ENCODE data around the gene SLC6A9. TPM values are rescaled to one million over a fixed set of nuclear protein-coding genes. Genes with fewer than 3 reads are reported as not detected.

The SLC6A9 gene
- polyA plus RNA-seq, 3 donors: not detected

- Histone ChIP-seq H2AFZ (ENCODE audit: insufficient read depth, low read depth, low read length, poor library complexity, severe bottlenecking) (no peak overlapping the region), H3K27ac (ENCODE audit: low read depth in 1 of 2, low read length in 2 of 2) (no peak overlapping the region), H3K36me3 (replicated peaks in 1 of 2; ENCODE audit: control insufficient read depth in 1 of 2, insufficient read depth in 2 of 2, low read length in 2 of 2) (peaks cover 52 to 76% of the 10 kb centered on the region in 2 donors), H3K4me2 (replicated peaks; ENCODE audit: extremely low read depth, low read length, poor library complexity, severe bottlenecking) (no peak overlapping the region), H3K4me3 (replicated peaks in 1 of 3; ENCODE audit: low read depth in 2 of 3, low read length in 3 of 3) (no peak overlapping the region), H3K9me3 (replicated peaks in 1 of 2; ENCODE audit: control insufficient read depth in 1 of 2, insufficient read depth in 1 of 2, low read length in 2 of 2) (no peaks in the 10 kb centered on the region), H4K20me1 (ENCODE audit: insufficient read depth, low read length) (peaks cover 4% of the 10 kb centered on the region), H3K4me1 (ENCODE audit: control insufficient read depth in 1 of 2, insufficient read depth in 2 of 2, low read length in 2 of 2) (no peaks in the 10 kb centered on the region), H3K79me2 (ENCODE audit: insufficient read depth, low read length) (no peaks in the 10 kb centered on the region), H3K9ac (ENCODE audit: insufficient read depth, low read length, poor library complexity, severe bottlenecking) (no peak overlapping the region), H3K27me3 (ENCODE audit: control insufficient read depth in 2 of 2, insufficient read depth in 2 of 2, low read length in 2 of 2) (no peaks in the 10 kb centered on the region)
- Mint-ChIP-seq H3K4me3 (no peak overlapping the region), H3K9me3 (peaks cover 0 to 2% (median 0%) of the 10 kb centered on the region in 7 donors), H3K27ac (no peak overlapping the region), H3K4me1 (no peaks in the 10 kb centered on the region), H3K36me3 (peaks cover 43 to 67% of the 10 kb centered on the region in 2 donors), H3K27me3 (ENCODE audit: low read depth in 3 of 3) (no peaks in the 10 kb centered on the region)
- intact Hi-C loops (cut with micrococcal nuclease): no loop called here
- DNase-seq: no peak
- TF ChIP-seq, protein P1, sequence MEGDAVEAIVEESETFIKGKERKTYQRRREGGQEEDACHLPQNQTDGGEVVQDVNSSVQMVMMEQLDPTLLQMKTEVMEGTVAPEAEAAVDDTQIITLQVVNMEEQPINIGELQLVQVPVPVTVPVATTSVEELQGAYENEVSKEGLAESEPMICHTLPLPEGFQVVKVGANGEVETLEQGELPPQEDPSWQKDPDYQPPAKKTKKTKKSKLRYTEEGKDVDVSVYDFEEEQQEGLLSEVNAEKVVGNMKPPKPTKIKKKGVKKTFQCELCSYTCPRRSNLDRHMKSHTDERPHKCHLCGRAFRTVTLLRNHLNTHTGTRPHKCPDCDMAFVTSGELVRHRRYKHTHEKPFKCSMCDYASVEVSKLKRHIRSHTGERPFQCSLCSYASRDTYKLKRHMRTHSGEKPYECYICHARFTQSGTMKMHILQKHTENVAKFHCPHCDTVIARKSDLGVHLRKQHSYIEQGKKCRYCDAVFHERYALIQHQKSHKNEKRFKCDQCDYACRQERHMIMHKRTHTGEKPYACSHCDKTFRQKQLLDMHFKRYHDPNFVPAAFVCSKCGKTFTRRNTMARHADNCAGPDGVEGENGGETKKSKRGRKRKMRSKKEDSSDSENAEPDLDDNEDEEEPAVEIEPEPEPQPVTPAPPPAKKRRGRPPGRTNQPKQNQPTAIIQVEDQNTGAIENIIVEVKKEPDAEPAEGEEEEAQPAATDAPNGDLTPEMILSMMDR (IDR thresholded peaks at IDR 0.05): no peak
- WGBS (ENCODE audit: insufficient coverage): 94% methylated on average over 7 of the region's 7 CpGs
Measured at GRCh38 chr1:43957407-43958040, 73.7 kb downstream of the SLC6A9 start.

GRCh38 chr1:43956234-43956633 is 75.0 kb downstream of the SLC6A9 start:
- no peaks in the 10 kb centered on the region for H3K9me3 ChIP-seq (replicated peaks in 1 of 2; ENCODE audit: control insufficient read depth in 1 of 2, insufficient read depth in 1 of 2, low read length in 2 of 2)
- no peak overlapping the region for H3K9ac ChIP-seq (ENCODE audit: insufficient read depth, low read length, poor library complexity, severe bottlenecking)
- H3K27me3 ChIP-seq (ENCODE audit: control insufficient read depth in 2 of 2, insufficient read depth in 2 of 2, low read length in 2 of 2): no peaks in the 10 kb centered on the region
- DNase-seq: no peak
- Mint-ChIP-seq H3K27ac (peak overlapping the region in 1 of 7 donors; percentile 2), H3K4me1 (no peaks in the 10 kb centered on the region), H3K36me3 (peaks cover 34 to 57% of the 10 kb centered on the region in 2 donors), H3K9me3 (peaks cover 0 to under 1% (median 0%) of the 10 kb centered on the region in 7 donors), H3K4me3 (no peak overlapping the region), H3K27me3 (ENCODE audit: low read depth in 3 of 3) (no peaks in the 10 kb centered on the region)
- TF ChIP-seq, protein P1 (IDR thresholded peaks at IDR 0.05): no peak
- H3K36me3 ChIP-seq (replicated peaks in 1 of 2; ENCODE audit: control insufficient read depth in 1 of 2, insufficient read depth in 2 of 2, low read length in 2 of 2): peaks cover 44 to 63% of the 10 kb centered on the region in 2 donors
- peaks cover 4% of the 10 kb centered on the region for H4K20me1 ChIP-seq (ENCODE audit: insufficient read depth, low read length)
- intact Hi-C loops (cut with micrococcal nuclease): no loop called here
- H3K27ac ChIP-seq (ENCODE audit: low read depth in 1 of 2, low read length in 2 of 2): no peak overlapping the region
- H3K79me2 ChIP-seq (ENCODE audit: insufficient read depth, low read length): no peaks in the 10 kb centered on the region
- H3K4me2 ChIP-seq (replicated peaks; ENCODE audit: extremely low read depth, low read length, poor library complexity, severe bottlenecking): no peak overlapping the region
- 98% methylated on average over 6 of the region's 8 CpGs for WGBS (ENCODE audit: insufficient coverage)
- H2AFZ ChIP-seq (ENCODE audit: insufficient read depth, low read depth, low read length, poor library complexity, severe bottlenecking): no peak overlapping the region
- no peak overlapping the region for H3K4me3 ChIP-seq (replicated peaks in 1 of 3; ENCODE audit: low read depth in 2 of 3, low read length in 3 of 3)
- no peaks in the 10 kb centered on the region for H3K4me1 ChIP-seq (ENCODE audit: control insufficient read depth in 1 of 2, insufficient read depth in 2 of 2, low read length in 2 of 2)

Measured in CD14-positive monocyte (primary cell).